IPS-NIHi11 (cell line): ENCODE results near the gene CLNK.

Experiments used
- DNase-seq: peaks from one replicate; pipeline ENCODE4 v3.0.0; 2012; ENCODE audit warnings: mixed read lengths, low spot score

The CLNK gene

DNA sequence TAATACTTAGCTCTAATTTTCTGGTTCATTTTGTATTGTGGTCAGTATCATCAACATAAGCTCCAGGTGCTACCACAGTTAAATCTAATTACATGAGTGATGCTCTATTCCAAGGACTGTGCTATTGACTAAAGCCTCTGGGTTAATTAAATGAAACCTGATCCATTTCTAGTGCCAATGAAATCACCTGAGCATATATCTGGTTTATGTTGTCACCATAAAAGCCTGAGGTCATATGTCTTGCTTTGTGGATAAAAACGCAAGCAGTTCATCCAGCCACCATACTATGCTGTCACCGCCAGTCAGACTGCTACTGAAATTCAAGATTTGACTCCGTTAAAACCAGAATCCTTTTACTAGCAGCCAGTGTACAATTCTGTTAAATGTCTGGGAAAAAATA lies 163.1 kb downstream of the CLNK start:
- DNase-seq, result no peak

- DNase-seq, result no peak
These were observed 174.8 kb downstream of the CLNK start for GRCh38 chr4:10509733-10510132.

DNA sequence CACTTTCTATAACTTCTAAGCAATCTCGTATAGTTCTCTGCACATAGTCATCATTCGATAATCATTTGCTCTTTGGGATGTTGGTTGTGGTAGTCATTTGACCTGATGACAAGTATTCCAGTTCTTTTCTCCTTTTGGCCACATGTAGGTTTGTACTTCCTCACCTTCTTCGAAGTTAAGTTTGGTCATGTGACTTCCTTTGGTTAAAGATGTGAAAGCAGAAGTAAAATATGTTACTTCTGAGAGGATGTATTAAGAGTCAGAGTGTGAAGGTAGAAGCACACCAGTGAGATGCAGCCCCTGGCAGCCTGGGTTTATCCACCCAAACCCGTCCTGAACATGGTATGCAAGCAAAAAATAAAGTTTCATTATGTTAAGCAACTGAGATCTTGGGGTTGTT lies 178.5 kb downstream of the CLNK start:
- no peak for DNase-seq

GRCh38 chr4:10504570-10505179 lies 179.9 kb downstream of the CLNK start:
- no peak for DNase-seq

GRCh38 chr4:10502717-10503116 lies 181.9 kb downstream of the CLNK start:
- DNase-seq, result no peak

DNA sequence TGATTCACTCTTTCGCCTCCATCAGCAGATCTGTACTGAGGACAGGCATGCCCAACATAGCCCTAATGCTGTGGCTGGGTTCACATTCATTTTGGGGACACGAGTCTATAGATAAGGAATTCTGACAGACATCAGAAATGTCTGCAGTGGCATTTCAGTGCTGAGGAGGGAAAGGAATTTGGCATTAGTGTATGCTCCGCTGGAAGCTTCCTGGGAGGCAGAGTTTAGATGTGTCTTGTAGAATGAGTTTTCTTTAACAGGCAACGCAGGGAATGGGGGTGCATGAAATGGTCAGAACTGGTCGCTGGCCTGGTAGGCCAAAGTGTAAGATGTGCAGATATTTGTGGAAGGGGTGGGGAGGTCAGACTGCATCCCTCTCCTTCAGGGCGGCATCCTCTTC lies 183.8 kb downstream of the CLNK start:
- DNase-seq, result no peak

- DNase-seq, result peak; percentile 45
These were observed 188.4 kb downstream of the CLNK start for GRCh38 chr4:10496200-10496599.

DNA sequence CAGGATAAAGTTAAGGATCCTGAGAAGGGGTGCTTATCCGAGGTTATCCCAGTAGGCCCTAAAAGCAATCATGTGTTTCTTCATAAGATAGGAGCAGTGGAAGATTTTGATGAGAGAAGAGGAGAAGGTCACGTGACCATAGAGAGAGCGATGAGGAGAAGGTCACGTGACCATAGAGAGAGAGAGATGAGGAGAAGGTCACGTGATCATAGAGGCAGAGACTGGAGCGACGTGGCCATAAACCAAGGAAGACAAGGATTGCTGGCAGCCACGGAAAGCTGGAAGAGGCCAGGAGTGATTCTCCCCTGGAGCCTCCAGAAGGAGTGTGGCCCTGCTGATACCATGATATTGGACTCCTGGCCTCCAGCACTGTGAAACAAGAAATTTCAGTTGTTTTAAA lies 188.9 kb downstream of the CLNK start:
- no peak for DNase-seq

- DNase-seq, result no peak
These were observed 192.1 kb downstream of the CLNK start for GRCh38 chr4:10492464-10492863.

- DNase-seq, result no peak
These were observed 193.2 kb downstream of the CLNK start for GRCh38 chr4:10491401-10491800.

- DNase-seq, result no peak
These were observed 193.6 kb downstream of the CLNK start for GRCh38 chr4:10490996-10491395.

DNA sequence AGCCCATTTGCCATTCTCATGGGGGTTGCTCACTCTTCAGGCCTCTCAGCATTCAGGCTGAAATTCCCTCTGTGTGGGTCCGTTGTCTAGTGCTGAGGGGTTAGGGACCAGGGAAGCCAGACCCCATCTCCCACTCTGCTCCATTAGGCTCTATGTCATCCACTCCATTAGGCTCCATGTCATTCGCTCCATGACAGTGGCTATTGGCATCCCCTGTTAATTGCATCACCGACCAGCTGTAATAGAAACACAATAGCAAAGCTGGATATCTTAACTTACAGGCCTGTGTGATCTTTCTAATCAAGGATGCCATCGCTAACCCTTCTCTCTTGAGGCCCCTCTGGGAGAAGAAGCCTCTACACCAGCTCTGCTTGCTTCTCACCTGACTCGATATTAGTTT lies 201.7 kb downstream of the CLNK start:
- DNase-seq, result no peak

DNA sequence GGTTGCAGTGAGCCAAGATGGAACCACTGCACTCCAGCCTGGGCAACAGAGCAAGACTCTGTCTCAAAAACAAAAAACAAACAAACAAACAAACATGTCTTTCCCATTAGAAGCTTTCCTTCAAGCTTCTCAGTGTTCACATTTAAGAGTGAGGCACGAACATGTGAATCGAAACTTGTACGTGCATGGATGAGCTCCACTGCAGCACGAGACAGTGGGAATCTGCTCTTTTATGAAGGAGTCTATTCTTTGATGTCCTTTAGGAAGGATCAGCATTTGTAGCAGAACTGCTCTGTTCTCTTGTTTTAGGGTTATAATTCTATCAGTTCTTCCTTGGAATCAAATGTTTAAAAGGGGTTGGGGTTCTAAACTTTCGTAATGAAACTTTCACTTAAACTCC lies 204.0 kb downstream of the CLNK start:
- DNase-seq, result no peak

DNA sequence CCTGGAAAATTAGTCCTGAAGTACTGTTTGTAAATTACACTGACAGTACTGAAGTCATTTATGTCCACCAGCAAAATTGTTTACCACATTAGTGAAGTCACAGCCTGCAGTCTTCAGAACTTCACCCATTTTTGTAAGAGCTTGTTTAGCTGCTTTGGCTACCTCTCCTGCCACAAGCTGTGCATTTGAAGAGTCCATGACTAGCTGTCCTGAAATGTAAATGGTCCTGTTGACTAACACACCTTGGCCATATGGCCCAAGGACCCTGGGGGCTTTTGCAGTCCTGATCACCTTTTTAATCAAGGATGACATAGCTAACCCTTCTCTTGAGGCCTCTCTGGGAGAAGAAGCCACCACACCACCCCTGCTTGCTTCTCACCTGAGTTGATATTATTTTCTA lies 205.9 kb downstream of the CLNK start:
- DNase-seq, result no peak

DNA sequence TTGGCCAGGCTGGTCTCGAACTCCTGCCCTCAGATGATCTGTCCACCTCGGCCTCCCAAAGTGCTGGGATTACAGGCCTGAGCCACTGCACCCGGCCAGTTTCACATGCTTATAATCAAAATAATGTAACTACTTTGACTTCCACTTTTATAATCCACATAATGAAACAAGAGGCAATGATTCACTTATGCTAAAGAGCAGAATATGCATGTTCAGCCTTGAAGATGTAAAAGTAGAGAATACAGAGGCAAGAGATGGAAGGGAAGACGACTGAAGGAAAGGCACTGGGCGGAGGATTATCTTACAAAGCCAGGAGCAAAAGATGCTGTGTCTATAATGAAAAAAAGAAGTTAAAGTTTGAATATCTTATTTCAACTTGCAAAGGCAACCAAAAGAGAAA lies 214.1 kb downstream of the CLNK start:
- DNase-seq, result no peak

- DNase-seq, result no peak
These were observed 218.4 kb downstream of the CLNK start for GRCh38 chr4:10466161-10466560.

- no peak for DNase-seq
These were observed 221.7 kb downstream of the CLNK start for GRCh38 chr4:10462876-10463275.

DNA sequence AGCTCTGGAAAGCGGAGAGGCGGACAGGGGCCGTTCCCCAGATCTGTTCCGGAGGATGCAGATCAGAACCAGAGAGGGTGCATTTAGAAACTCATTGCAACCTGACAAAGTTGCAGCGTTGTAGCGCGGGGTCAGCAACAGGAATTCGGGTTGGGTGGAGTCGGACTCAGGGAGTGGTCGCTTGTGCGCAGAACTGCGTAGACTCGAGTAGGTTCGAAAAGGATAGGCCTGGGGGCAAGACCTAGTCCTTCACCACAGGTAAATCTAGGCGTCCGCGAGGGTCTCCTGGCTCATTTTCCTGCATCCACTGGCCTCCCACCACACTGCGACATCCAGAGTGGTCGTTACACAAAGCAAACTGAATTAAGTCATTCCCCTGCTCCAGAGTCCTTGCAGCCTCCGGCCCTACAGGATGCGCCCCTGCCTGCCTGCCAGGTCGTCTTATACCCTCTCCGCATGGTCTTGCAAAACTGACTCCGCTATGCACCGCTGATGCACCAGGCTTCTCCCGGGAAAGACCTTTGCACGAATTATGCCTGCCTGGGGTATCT lies 222.6 kb downstream of the CLNK start:
- DNase-seq, result peak; percentile 17

DNA sequence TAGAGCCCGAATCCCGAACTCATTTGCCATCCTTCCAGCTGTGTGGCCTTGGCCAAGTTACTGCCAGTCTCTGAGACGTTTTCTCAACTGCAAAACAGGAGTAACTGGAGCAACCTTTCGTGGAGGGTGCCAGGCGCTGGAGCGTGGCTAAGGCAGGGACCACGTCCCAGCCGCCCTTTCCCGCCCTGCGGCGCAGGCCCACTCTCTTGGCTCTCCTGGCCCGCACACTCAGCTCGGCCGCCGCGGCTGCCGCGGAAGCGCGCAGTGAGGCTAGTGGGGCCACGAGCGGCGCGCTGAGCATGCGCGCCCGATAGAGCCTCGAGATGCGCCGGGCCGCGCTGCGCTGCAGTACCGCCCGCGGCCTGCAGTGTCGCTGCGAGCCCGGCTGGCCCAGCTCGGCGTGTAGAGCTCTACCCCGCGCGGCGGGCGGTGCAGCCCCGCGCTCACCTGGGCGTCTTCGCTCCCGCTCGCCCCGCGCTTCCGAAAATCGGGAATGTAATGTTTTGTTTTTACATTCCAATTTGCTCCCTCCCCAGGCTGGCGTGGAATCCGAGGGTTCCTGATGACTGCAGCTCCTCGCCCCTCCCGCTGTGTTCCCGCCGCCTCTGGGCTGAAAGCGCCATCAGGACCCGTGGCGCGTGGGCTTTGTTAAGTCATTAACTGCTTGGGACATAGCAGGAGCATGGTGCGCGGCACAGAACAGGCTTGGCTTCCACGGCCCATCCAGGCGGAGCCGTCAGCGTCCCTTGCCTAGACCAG lies 223.3 kb downstream of the CLNK start:
- peak; percentile 93 for DNase-seq

DNA sequence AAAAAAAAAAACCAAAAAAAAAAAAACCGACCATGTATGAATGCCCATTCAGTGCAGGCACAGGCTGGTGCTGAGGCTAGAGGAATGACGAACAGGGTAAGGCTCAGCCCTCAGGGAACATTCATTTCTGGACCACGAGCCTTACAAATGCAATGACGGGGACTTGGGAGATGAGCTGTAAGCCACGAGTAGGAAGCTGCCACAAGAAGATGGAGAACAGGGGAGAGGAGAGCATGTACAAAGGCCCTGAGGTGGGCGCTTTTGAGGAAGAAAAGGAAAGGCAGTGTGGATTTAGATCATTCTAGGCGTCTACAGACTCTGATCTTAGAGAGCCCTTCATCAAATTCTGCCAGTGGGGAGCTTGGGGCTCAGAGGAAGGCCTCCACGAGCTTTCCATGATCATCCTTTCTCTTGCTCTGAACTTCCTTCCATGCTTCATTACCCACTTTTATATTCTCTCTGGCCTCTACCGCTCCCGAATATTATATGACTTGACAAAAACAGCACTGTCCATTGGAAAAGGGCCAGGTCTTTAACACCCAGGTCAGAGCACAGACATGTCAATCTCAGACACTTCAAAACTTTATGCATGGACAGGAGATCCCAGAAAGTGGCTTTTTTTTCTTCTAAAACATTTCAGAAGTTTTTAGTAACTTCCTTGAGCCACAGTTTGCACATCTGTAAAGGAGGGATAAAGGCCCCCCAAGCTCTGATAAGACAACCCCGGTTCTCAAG lies 224.1 kb downstream of the CLNK start:
- no peak for DNase-seq

GRCh38 chr4:10459305-10459704 lies 225.3 kb downstream of the CLNK start:
- DNase-seq, result no peak

DNA sequence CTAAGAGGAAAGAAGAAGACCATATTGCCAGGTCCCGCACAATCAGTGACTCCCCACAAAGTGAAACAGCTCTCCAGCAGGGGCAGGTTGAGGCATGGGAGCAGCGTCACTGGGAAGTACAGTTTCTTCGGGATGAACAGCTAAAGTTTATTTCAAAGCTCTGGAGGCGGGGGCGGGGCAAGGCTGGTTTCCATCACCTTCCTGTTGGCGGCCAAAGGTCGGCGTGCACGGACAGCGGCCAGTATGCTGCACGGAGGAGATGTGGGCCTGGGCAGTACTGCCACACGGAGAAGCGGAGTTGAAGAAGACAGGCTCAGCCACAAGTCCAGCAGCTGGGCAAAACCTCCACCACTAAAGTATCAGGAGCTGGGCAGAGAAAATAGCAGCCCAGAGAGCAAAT lies 226.4 kb downstream of the CLNK start:
- DNase-seq, result no peak

- peak; percentile 93 for DNase-seq
These were observed 227.2 kb downstream of the CLNK start, which contains the start of gene ZNF518B for GRCh38 chr4:10457255-10457801. Gene ZNF518B, minus strand, starts transcription at chr4:10457426. Its CDS starts 11,098 bp downstream, at chr4:10446328.
